Glomerular visceral epithelial cell (primary cell): ENCODE measurements around the gene AHCYL2.

Experiments
- DNase-seq: peaks from one replicate; pipeline ENCODE4 v3.0.0-alpha.2; 2016; ENCODE audit errors: extremely low spot score

AHCYL2 gene

DNA sequence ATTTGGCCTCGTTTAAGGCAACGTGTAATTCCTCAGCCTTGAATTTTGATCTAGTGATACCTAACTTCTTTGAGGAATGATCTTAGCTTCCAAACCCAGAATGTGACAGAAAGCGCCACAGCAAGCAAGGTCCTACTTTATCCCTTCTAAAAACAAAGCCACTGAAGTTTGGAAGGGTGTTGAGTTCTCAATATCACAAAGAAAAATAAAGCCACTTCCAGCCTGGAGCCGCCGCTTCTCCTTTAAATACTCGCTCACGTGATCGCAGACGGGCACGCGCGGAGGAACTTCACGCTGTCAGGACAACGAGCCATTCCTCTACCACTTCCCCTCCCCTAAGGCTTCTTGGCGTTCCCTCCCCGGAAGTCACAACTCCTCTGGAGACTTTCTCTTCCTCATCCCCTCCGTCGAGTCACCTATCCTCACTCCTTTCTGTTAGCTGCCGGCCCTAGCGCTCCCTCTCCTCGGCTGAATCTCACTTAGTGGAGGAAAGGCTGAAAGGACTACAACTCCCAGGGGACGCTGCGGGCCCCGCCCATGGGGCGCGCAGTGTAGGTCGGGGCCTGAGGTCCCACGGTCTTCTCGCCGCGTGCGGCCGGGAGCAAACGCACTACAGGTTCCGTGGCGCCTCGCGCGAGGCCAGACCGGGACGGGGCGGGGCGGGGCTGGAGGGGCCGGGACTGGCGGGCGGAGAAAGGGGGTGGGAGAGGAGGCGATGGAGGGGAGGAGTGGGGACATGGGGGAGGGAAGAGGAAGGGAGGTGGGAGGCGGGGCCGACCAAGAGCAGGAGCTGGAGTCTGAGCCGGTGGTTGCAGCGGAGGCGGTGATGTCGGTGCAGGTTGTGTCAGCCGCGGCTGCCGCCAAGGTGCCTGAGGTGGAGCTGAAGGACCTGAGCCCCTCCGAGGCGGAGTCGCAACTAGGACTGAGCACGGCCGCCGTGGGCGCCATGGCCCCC lies at the start of gene AHCYL2:
Gene AHCYL2 (plus strand): TSS at position 780 of the 955 bp plus-strand sequence.
- DNase-seq = peak; percentile 98

- no peak for DNase-seq
Observed at GRCh38 chr7:129176916-129177710, 47.7 kb upstream of the AHCYL2 start.

GRCh38 chr7:129184981-129185670 lies 39.7 kb upstream of the AHCYL2 start:
- no peak for DNase-seq

DNA sequence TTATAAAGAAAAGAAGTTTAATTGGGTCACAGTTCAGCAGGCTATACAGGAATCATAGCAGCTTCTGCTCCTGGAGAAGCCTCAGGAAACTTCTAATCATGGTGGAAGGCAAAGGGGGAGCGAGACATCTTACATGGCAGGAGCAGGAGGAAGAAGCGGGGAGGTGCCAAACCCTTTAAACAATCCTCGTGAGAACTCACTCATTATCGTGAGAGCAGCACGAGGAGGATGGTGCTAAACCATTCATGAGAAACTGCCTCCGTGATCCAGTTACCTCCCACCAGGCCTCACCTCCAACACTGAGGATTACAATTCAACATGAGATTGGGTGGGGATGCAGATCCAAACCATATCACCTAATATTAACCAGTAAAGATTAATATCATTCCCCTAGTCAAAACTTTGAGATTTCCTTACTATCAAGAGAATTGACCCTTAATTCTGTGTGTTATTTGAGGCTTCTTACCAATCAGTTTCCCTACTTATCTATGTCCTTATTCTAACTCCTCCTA lies 38.0 kb upstream of the AHCYL2 start:
- no peak for DNase-seq

GRCh38 chr7:129187681-129188371 lies 37.0 kb upstream of the AHCYL2 start:
- no peak for DNase-seq

DNA sequence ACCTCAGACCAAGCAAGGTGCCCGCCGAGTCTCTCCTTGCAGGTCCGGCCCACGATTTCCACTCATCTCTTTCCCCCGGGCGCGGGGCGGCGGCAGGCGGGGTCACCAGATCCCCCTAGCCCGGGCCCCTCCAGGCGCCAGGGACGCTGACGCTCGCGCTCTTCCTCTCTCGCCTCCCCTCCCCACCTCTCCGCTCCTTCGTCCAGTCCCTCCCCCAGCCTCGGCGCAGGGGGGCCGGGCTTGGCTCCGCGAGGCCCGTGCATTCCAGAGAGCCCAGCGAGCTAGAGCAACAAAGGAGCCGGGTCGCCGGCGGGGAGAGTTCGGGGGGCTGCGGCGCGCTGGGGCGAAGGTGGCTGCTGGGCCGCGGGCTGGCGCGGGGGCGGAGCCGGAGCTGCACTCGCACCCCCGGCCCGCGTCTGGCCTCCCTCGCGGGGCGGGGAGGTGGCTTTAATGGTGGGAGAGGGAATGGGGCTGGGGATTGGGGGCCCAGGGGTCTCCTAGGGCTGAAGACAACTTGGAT lies 36.4 kb upstream of the AHCYL2 start, which contains the start of gene SMO:
Gene SMO (plus strand): TSS at position 262 of the 520 bp plus-strand sequence. CDS start 519 bp downstream, outside the sequence.
- DNase-seq = peak; percentile 52

GRCh38 chr7:129188892-129189660 lies 35.8 kb upstream of the AHCYL2 start:
- peak; percentile 31 for DNase-seq

DNA sequence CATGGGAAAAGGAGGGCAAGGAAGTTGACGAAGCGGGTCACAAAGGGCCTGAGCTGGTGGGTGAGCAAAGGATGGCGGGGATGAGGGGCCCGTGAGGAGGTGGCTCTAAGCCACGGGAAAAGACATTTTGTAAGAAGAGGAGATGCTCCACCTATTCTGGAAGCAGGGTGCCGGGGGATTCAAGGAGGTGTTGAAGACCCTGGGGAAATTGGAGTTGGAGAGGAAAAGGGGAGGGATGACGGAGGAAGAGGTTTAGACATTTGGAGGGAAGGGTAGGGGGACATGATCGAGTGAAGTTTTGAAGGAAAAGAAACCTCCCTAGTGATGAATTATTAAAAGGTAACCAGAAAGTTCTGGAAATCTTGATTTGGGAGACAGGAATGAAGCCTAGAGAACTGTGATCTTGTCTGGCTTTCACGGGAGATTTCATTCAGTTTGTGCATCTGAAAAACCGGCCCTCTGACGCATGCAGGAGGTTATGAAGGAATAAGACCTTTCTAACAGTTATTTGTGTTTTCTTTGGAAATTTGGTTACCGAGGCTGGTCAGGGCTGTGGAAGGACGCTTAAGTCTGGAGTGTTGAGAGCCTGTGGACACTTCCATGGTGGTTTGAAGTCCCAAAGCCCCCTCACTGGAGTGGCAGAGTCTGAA lies 35.0 kb upstream of the AHCYL2 start:
- DNase-seq = no peak

- no peak for DNase-seq
Observed at GRCh38 chr7:129191272-129191671, 33.6 kb upstream of the AHCYL2 start.

GRCh38 chr7:129193892-129194291 lies 30.9 kb upstream of the AHCYL2 start:
- no peak for DNase-seq

DNA sequence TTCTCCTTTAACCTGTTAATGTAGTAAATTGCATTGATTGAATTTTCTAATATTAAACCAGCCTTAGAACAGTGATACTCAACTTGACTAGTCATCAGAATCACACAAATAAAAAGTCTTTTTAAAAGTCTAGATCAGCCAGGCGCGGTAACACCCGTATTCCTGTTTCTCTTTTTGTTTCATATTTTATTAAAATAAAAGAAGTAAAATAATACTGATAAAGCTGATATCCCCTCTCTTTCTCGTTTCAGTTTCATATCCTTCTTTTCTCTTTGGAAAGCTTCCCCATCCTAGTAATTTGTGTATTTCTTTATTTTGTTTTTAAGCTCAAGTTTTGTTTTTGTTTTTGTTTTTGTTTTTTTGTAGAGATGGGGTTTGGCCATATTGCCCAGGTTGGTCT lies 27.1 kb upstream of the AHCYL2 start:
- DNase-seq = no peak

- no peak for DNase-seq
Observed at GRCh38 chr7:129199406-129199805, 25.4 kb upstream of the AHCYL2 start.

DNA sequence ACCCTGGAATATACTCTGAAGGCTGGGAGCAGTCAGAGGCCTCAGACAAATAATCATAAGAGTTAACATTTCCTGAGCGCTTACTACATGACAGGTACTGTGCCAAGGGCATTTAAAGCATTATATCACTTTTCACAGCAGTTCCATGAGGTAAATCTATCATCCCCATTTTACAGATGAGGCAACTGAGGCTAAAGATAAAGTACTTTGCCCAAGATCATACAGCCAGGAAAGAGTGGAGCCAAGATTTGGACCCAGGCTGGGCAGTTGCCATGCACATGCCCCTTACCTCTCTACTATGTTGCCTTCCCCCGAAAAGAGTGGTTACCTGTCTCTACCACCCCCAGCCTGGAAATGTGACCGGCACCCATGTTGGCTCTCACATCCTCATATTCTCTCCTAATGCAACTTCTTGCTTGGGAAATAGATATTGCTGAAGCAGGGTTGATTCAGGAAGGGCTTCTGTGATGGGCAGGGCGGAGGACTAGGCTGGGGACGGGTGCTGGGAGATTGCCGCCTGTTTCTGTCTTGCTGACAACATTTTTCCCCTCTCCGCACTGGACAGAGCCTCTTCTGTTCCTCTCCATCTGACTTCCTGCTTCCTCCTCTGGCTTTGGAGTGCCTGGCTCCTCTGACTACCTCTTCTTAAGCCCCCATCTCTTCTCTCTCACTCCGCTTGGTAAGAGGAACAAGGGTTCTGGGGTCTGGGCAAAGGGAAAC lies 22.6 kb upstream of the AHCYL2 start:
- no peak for DNase-seq

- no peak for DNase-seq
Observed at GRCh38 chr7:129203050-129203741, 21.6 kb upstream of the AHCYL2 start.

- no peak for DNase-seq
Observed at GRCh38 chr7:129205126-129205818, 19.6 kb upstream of the AHCYL2 start.

GRCh38 chr7:129205987-129206785 lies 18.6 kb upstream of the AHCYL2 start:
- DNase-seq = no peak

DNA sequence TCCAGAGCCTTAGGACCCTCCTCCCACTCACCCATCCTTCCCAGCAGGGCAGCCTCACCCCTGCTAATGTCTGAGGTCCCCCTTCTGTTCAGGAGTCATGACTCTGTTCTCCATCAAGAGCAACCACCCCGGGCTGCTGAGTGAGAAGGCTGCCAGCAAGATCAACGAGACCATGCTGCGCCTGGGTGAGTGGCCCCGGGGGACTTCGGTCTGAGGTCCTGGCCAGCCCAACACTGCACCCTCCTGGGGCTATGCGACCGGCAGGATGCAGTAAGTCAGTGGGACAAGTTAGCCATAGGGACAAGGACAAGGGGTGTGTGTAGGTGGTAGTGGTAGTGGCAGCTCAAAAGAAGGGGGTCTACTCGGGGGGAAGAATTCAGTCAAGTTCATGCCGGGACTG lies 16.2 kb upstream of the AHCYL2 start:
- no peak for DNase-seq
